PFSK-1 (cell line): ENCODE measurements around the gene SLC22A12.

Experiments used
- FOXP2 ChIP-seq: optimal IDR thresholded peaks from 2 replicates; pipeline ENCODE3; 2011; ENCODE audit warnings: borderline replicate concordance, control low read depth, inconsistent platforms; ENCODE audit not compliant: insufficient read depth; ENCODE audit errors: extremely low read length, extremely low read depth
- POLR2AphosphoS5 ChIP-seq: IDR thresholded peaks from 2 replicates; pipeline ENCODE4 v1.6.1; 2012; ENCODE audit warnings: low read depth, mild to moderate bottlenecking, control low read depth, low read length, moderate library complexity
- REST ChIP-seq, 2 experiments: IDR thresholded peaks; 2 replicates each; pipeline versions ENCODE4 v1.6.1 to v1.8.0; 2011 to 2012; ENCODE audit warnings: low read depth in 2 of 2, low read length in 2 of 2, control low read depth in 1 of 2, inconsistent platforms in 1 of 2, mild to moderate bottlenecking in 1 of 2, moderate library complexity in 1 of 2; ENCODE audit not compliant: insufficient read depth in 1 of 2
- SIN3A ChIP-seq: IDR thresholded peaks from 2 replicates; pipeline ENCODE4 v1.6.1; 2012; ENCODE audit warnings: mild to moderate bottlenecking, low read length, moderate library complexity, borderline replicate concordance; ENCODE audit not compliant: insufficient read depth
- TAF1 ChIP-seq: IDR thresholded peaks from 2 replicates; pipeline ENCODE4 v1.6.1; 2012; ENCODE audit warnings: low read length, control low read depth, borderline replicate concordance; ENCODE audit not compliant: insufficient read depth

SLC22A12 gene

GRCh38 chr11:64581057-64581523 is 9.9 kb upstream of the SLC22A12 start:
- TF ChIP-seq REST (IDR thresholded peaks at IDR 0.05; ENCODE audit: insufficient read depth in 1 of 2, low read depth in 2 of 2, low read length in 2 of 2), result no peak
- no peak for TF ChIP-seq POLR2AphosphoS5
- no peak for TF ChIP-seq TAF1
- TF ChIP-seq SIN3A, result no peak
- TF ChIP-seq FOXP2, result no peak

GRCh38 chr11:64582885-64583284 is 8.1 kb upstream of the SLC22A12 start:
- TF ChIP-seq POLR2AphosphoS5 (no peak), FOXP2 (no peak), TAF1 (no peak)

GRCh38 chr11:64583296-64584262 is 7.4 kb upstream of the SLC22A12 start:
- TF ChIP-seq POLR2AphosphoS5 (no peak), TAF1 (no peak), REST (IDR thresholded peaks at IDR 0.05; ENCODE audit: insufficient read depth in 1 of 2, low read depth in 2 of 2, low read length in 2 of 2) (no peak), SIN3A (no peak), FOXP2 (no peak)

DNA sequence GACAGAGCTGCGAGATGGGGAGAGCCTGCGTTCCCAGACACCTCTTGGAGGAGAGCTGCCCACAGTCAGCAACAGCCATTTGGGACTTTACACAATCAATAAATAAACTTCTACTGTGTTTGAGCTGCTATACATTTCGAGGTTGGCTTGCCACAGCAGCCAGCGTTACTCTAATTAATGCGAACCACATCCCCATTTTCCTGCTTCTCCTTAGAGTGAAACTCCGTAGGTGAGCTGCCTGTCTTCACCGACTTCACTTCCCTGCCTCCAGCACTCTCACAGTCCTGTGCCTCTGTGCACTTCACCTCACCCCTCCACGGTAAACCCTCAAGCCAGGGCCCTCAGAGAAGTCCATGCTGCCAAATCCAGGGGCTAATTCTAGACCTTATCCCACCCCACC is 5.9 kb upstream of the SLC22A12 start:
- TF ChIP-seq POLR2AphosphoS5, result no peak
- no peak for TF ChIP-seq REST (IDR thresholded peaks at IDR 0.05; ENCODE audit: insufficient read depth in 1 of 2, low read depth in 2 of 2, low read length in 2 of 2)
- no peak for TF ChIP-seq FOXP2

- TF ChIP-seq FOXP2 (no peak), SIN3A (no peak), POLR2AphosphoS5 (no peak), TAF1 (no peak), REST (IDR thresholded peaks at IDR 0.05; ENCODE audit: insufficient read depth in 1 of 2, low read depth in 2 of 2, low read length in 2 of 2) (no peak)
These were observed 4.7 kb upstream of the SLC22A12 start for GRCh38 chr11:64586366-64586765.
